CD14-positive monocyte (primary cell): ENCODE results near the gene FBXO5. TPM values are rescaled to one million over a fixed set of nuclear protein-coding genes. Genes with fewer than 3 reads are reported as not detected.

Source experiments
- DNase-seq, 3 donors: peaks; one replicate each; pipeline ENCODE4 v3.0.0-alpha.2; 2011 to 2022
- H2AFZ ChIP-seq: 2 replicates; pipeline ENCODE4 v1.6.0; 2012; ENCODE audit warnings: mild to moderate bottlenecking, low read depth, low read length, inconsistent platforms; ENCODE audit not compliant: insufficient read depth, poor library complexity, severe bottlenecking
- H3K27ac ChIP-seq, 2 donors: 1 replicate in 1 of 2; 2 replicates in 1 of 2; pipeline ENCODE4 v1.5.1; 2012 to 2013; ENCODE audit warnings: low read length in 2 of 2, control low read depth in 1 of 2, inconsistent platforms in 1 of 2, low read depth in 1 of 2, mild to moderate bottlenecking in 1 of 2
- H3K27me3 ChIP-seq, 2 donors: one replicate each; pipeline versions ENCODE4 v1.6.0 to v1.6.1; 2011 to 2013; ENCODE audit warnings: low read length in 2 of 2; ENCODE audit not compliant: control insufficient read depth in 2 of 2, insufficient read depth in 2 of 2
- H3K36me3 ChIP-seq, 2 donors: replicated peaks in 1 of 2; 1 replicate in 1 of 2; 2 replicates in 1 of 2; pipeline versions ENCODE4 v1.5.1 to v1.6.1; 2012 to 2013; ENCODE audit warnings: low read length in 2 of 2, control low read depth in 1 of 2, inconsistent platforms in 1 of 2, mild to moderate bottlenecking in 1 of 2; ENCODE audit not compliant: insufficient read depth in 2 of 2, control insufficient read depth in 1 of 2
- H3K4me1 ChIP-seq, 2 donors: 1 replicate in 1 of 2; 2 replicates in 1 of 2; pipeline versions ENCODE4 v1.5.1 to v1.6.1; 2012 to 2013; ENCODE audit warnings: low read length in 2 of 2, control low read depth in 1 of 2, inconsistent platforms in 1 of 2, mild to moderate bottlenecking in 1 of 2, moderate library complexity in 1 of 2; ENCODE audit not compliant: insufficient read depth in 2 of 2, control insufficient read depth in 1 of 2
- H3K4me2 ChIP-seq: replicated peaks from 2 replicates; pipeline ENCODE3; 2012; ENCODE audit warnings: low read length, moderate library complexity, mild to moderate bottlenecking; ENCODE audit not compliant: poor library complexity, severe bottlenecking; ENCODE audit errors: extremely low read depth
- H3K4me3 ChIP-seq, 3 experiments: fragments of 200-600 bp in 1 of 3; sonication (generic) in 1 of 3; replicated peaks in 1 of 3; 1 replicate in 2 of 3; 2 replicates in 1 of 3; pipeline ENCODE4 v1.5.1; 2011 to 2013; ENCODE audit warnings: low read length in 3 of 3, mild to moderate bottlenecking in 3 of 3, control low read depth in 2 of 3, low read depth in 2 of 3, inconsistent platforms in 1 of 3, moderate library complexity in 1 of 3
- H3K79me2 ChIP-seq: 2 replicates; pipeline ENCODE4 v1.6.0; 2012; ENCODE audit warnings: mild to moderate bottlenecking, control low read depth, inconsistent platforms, low read length, moderate library complexity; ENCODE audit not compliant: insufficient read depth
- H3K9ac ChIP-seq: 2 replicates; pipeline ENCODE4 v1.6.0; 2017; ENCODE audit warnings: low read length, mild to moderate bottlenecking; ENCODE audit not compliant: insufficient read depth, poor library complexity, severe bottlenecking
- H3K9me3 ChIP-seq, 2 donors: replicated peaks in 1 of 2; 1 replicate in 1 of 2; 2 replicates in 1 of 2; pipeline versions ENCODE4 v1.5.1 to v1.6.1; 2012 to 2013; ENCODE audit warnings: low read length in 2 of 2, control low read depth in 1 of 2; ENCODE audit not compliant: control insufficient read depth in 1 of 2, insufficient read depth in 1 of 2
- H4K20me1 ChIP-seq: 2 replicates; pipeline ENCODE4 v1.6.0; 2012; ENCODE audit warnings: mild to moderate bottlenecking, low read length, control low read depth, moderate library complexity; ENCODE audit not compliant: insufficient read depth
- H3K27ac Mint-ChIP-seq, 7 donors: one replicate each; pipeline ENCODE4 v1.8.0; 2020; ENCODE audit warnings: mild to moderate bottlenecking in 7 of 7, mixed read lengths in 7 of 7, moderate library complexity in 6 of 7, inconsistent platforms in 2 of 7
- H3K27me3 Mint-ChIP-seq, 3 donors: one replicate each; pipeline ENCODE4 v1.8.0; 2021 to 2022; ENCODE audit warnings: low read depth in 3 of 3, mild to moderate bottlenecking in 3 of 3, mixed read lengths in 3 of 3, moderate library complexity in 3 of 3, inconsistent platforms in 1 of 3
- H3K36me3 Mint-ChIP-seq, 2 donors: one replicate each; pipeline ENCODE4 v1.8.0; 2020; ENCODE audit warnings: mixed read lengths in 2 of 2, inconsistent platforms in 1 of 2, mild to moderate bottlenecking in 1 of 2
- H3K4me1 Mint-ChIP-seq: one replicate; pipeline ENCODE4 v1.8.0; 2020; ENCODE audit warnings: mild to moderate bottlenecking, mixed read lengths
- H3K4me3 Mint-ChIP-seq, 2 donors: one replicate each; pipeline ENCODE4 v1.8.0; 2020; ENCODE audit warnings: mild to moderate bottlenecking in 2 of 2, mixed read lengths in 2 of 2, moderate library complexity in 1 of 2
- H3K9me3 Mint-ChIP-seq, 7 donors: one replicate each; pipeline ENCODE4 v1.8.0; 2020 to 2022; ENCODE audit warnings: mixed read lengths in 7 of 7, mild to moderate bottlenecking in 6 of 7, moderate library complexity in 6 of 7, inconsistent platforms in 2 of 7
- intact Hi-C, 2 donors: fragments of 100-400 bp; cut with micrococcal nuclease; formaldehyde crosslinking; loops; one replicate each; pipeline versions ENCODE4 v1.15.0 to v1.15.1; 2023
- polyA plus RNA-seq, 3 donors: library from polyadenylated mRNA; depleted of rRNA in 1 of 3; unstranded in 2 of 3; stranded (reverse) in 1 of 3; fragments of 300-500 nt in 2 of 3; fragments of >200 nt in 1 of 3; fragmentation: Illumina TruSeq in 2 of 3; gene quantifications; 1 replicate in 2 of 3; 2 replicates in 1 of 3; pipeline ENCODE4 v1.2.3, GENCODE V29; 2012 to 2021
- TF ChIP-seq, protein P1 (sequence below): fragments of 200-600 bp; IDR thresholded peaks from one replicate; pipeline ENCODE4 v1.8.0; 2022; ENCODE audit warnings: antibody characterized with exemption, mild to moderate bottlenecking

FBXO5 gene
- polyA plus RNA-seq, 3 donors = 1.0 to 1.9 (median 1.3) TPM

DNA sequence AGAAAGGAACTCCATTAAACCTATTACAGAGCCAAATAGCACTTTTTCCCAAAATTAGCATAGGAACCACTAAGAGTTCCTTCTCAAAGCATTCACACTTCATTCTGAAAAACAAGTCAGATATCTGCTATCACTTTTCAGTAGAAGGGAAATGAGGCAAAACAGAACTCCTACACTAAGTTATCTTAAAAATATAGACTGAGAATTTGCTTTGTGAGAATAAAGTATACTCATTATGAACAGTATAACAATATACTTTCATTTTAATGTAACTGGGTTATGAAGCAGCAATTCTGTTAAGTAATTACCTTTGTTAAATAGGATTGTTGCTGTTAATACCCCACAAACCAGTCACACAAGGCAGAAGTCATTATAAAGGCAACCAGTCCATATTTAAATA lies 11.0 kb upstream of the FBXO5 start:
- Mint-ChIP-seq H3K9me3 (peaks cover 0 to 3% (median 0%) of the 10 kb centered on the region in 7 donors), H3K27ac (no peak overlapping the region), H3K4me1 (peaks cover 5% of the 10 kb centered on the region), H3K36me3 (peaks cover 45 to 62% of the 10 kb centered on the region in 2 donors), H3K27me3 (no peaks in the 10 kb centered on the region), H3K4me3 (no peak overlapping the region)
- Histone ChIP-seq H3K79me2 (peaks cover 83% of the 10 kb centered on the region), H4K20me1 (peaks cover 50% of the 10 kb centered on the region), H2AFZ (no peak overlapping the region), H3K27ac (peak overlapping the region in 1 of 2 donors; percentile 9), H3K9me3 (no peaks in the 10 kb centered on the region), H3K4me1 (no peaks in the 10 kb centered on the region), H3K4me3 (no peak overlapping the region), H3K4me2 (no peak overlapping the region), H3K9ac (no peak overlapping the region), H3K36me3 (peaks cover 51 to 91% of the 10 kb centered on the region in 2 donors), H3K27me3 (no peaks in the 10 kb centered on the region)
- intact Hi-C loops = no loop called here
- TF ChIP-seq, protein P1, sequence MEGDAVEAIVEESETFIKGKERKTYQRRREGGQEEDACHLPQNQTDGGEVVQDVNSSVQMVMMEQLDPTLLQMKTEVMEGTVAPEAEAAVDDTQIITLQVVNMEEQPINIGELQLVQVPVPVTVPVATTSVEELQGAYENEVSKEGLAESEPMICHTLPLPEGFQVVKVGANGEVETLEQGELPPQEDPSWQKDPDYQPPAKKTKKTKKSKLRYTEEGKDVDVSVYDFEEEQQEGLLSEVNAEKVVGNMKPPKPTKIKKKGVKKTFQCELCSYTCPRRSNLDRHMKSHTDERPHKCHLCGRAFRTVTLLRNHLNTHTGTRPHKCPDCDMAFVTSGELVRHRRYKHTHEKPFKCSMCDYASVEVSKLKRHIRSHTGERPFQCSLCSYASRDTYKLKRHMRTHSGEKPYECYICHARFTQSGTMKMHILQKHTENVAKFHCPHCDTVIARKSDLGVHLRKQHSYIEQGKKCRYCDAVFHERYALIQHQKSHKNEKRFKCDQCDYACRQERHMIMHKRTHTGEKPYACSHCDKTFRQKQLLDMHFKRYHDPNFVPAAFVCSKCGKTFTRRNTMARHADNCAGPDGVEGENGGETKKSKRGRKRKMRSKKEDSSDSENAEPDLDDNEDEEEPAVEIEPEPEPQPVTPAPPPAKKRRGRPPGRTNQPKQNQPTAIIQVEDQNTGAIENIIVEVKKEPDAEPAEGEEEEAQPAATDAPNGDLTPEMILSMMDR = no peak
- DNase-seq = no peak

DNA sequence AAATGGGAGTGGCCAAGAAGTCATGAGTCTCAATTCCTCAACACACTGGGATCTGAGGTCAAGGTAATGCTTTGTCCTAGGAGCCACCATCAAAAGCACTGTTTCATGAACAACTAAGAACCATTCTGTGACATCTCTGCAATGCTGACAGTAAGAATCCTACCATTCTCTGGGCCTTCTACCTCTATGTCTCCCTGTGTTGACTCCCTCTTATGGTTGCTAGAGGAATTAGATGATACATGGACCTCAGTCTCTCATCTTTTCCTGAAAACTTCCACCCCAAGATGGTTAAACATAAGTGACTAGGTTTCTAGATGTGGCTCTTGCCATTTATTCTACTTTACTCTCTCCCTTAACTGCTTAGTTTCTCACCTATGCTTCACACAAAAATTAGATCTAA lies 10.6 kb upstream of the FBXO5 start:
- peaks cover 0 to 3% (median 0%) of the 10 kb centered on the region in 7 donors for H3K9me3 Mint-ChIP-seq
- H4K20me1 ChIP-seq = peaks cover 47% of the 10 kb centered on the region
- H3K27me3 ChIP-seq = no peaks in the 10 kb centered on the region
- no peak overlapping the region for H3K9ac ChIP-seq
- no peak overlapping the region for H2AFZ ChIP-seq
- H3K79me2 ChIP-seq = peaks cover 79% of the 10 kb centered on the region
- no peak overlapping the region for H3K4me2 ChIP-seq
- no peaks in the 10 kb centered on the region for H3K27me3 Mint-ChIP-seq
- no peaks in the 10 kb centered on the region for H3K9me3 ChIP-seq
- H3K4me3 Mint-ChIP-seq = no peak overlapping the region
- H3K27ac Mint-ChIP-seq = peak overlapping the region in 1 of 7 donors; percentile 50
- H3K4me1 ChIP-seq = no peaks in the 10 kb centered on the region
- peaks cover 51 to 88% of the 10 kb centered on the region in 2 donors for H3K36me3 ChIP-seq
- peaks cover 45 to 62% of the 10 kb centered on the region in 2 donors for H3K36me3 Mint-ChIP-seq
- DNase-seq = no peak
- no peak overlapping the region for H3K4me3 ChIP-seq
- peak overlapping the region in 1 of 2 donors; percentile 9 for H3K27ac ChIP-seq
- TF ChIP-seq, protein P1 = no peak
- intact Hi-C loops = no loop called here
- H3K4me1 Mint-ChIP-seq = peaks cover 5% of the 10 kb centered on the region
